IMR-90 (cell line): ENCODE data around the gene ESF1. TPM values are rescaled to one million over a fixed set of nuclear protein-coding genes. Genes with fewer than 3 reads are reported as not detected.

Experiments
- ATAC-seq: fragments of 200-7000 bp; cut with Tn5 transposase; 2 replicates; pipeline ENCODE4 v1.9.1; 2020; ENCODE audit warnings: low read depth, mild to moderate bottlenecking, moderate library complexity
- BruUV-seq: library from RNA; stranded (reverse); fragments of 400-500 nt; replicated peaks from 2 replicates; lab custom pipeline; 2021; lab: Mats Ljungman, UMichigan
- CTCF ChIA-PET: fragments of 300-600 bp; formaldehyde crosslinking; extraction: SDS; loops from one replicate; lab custom pipeline; 2021; ENCODE audit warnings: antibody characterized with exemption; lab: Yijun Ruan, JAX
- POLR2A ChIA-PET: fragments of 300-600 bp; sonication (Branson Sonifier 250); formaldehyde crosslinking; loops from one replicate; lab custom pipeline; 2022; ENCODE audit warnings: antibody characterized with exemption; ENCODE audit not compliant: unreplicated experiment; lab: Charles Lee
- DNase-seq: peaks from one replicate; pipeline ENCODE4 v3.0.0; 2013
- H2AFZ ChIP-seq: replicated peaks from 2 replicates; pipeline ENCODE3; 2013; ENCODE audit warnings: low read length, mild to moderate bottlenecking; ENCODE audit not compliant: poor library complexity
- H2AK5ac ChIP-seq: 2 replicates; pipeline ENCODE4 v1.6.1; 2013; ENCODE audit warnings: low read depth, low read length, inconsistent platforms
- H2AK9ac ChIP-seq: replicated peaks from 2 replicates; pipeline ENCODE3; 2013; ENCODE audit warnings: mild to moderate bottlenecking, low read depth, low read length, moderate library complexity; ENCODE audit not compliant: poor library complexity
- H2BK120ac ChIP-seq: 2 replicates; pipeline ENCODE4 v1.6.1; 2013; ENCODE audit warnings: low read depth, low read length, inconsistent platforms
- H2BK15ac ChIP-seq: 3 replicates; pipeline ENCODE4 v1.6.1; 2013; ENCODE audit warnings: low read depth, low read length, inconsistent platforms
- H2BK20ac ChIP-seq: 2 replicates; pipeline ENCODE4 v1.6.1; 2013; ENCODE audit warnings: low read depth, mild to moderate bottlenecking, inconsistent platforms, low read length, moderate library complexity
- H2BK5ac ChIP-seq: 2 replicates; pipeline ENCODE4 v1.6.1; 2013; ENCODE audit warnings: mild to moderate bottlenecking, low read depth, low read length, inconsistent platforms; ENCODE audit not compliant: poor library complexity, severe bottlenecking
- H3K14ac ChIP-seq: replicated peaks from 2 replicates; pipeline ENCODE4 v1.6.1; 2013; ENCODE audit warnings: low read depth, low read length, inconsistent platforms
- H3K18ac ChIP-seq: 2 replicates; pipeline ENCODE4 v1.6.1; 2013; ENCODE audit warnings: low read depth, low read length, control low read depth
- H3K23ac ChIP-seq: 2 replicates; pipeline ENCODE4 v1.6.1; 2013; ENCODE audit warnings: low read depth, low read length, inconsistent platforms
- H3K27ac ChIP-seq: 2 replicates; pipeline ENCODE4 v1.5.1; 2013; ENCODE audit warnings: mild to moderate bottlenecking, control low read depth, low read length; ENCODE audit not compliant: insufficient read depth
- H3K27me3 ChIP-seq: 2 replicates; pipeline ENCODE4 v1.6.1; 2013; ENCODE audit warnings: low read length; ENCODE audit not compliant: control insufficient read depth, insufficient read depth
- H3K36me3 ChIP-seq: 2 replicates; pipeline ENCODE4 v1.6.1; 2013; ENCODE audit warnings: low read length, mixed read lengths; ENCODE audit not compliant: control insufficient read depth, insufficient read depth
- H3K4ac ChIP-seq: 2 replicates; pipeline ENCODE4 v1.6.1; 2013; ENCODE audit warnings: low read depth, low read length, inconsistent platforms
- H3K4me1 ChIP-seq: 2 replicates; pipeline ENCODE4 v1.6.1; 2013; ENCODE audit warnings: low read length, mixed read lengths; ENCODE audit not compliant: control insufficient read depth, insufficient read depth
- H3K4me2 ChIP-seq: 2 replicates; pipeline ENCODE4 v1.6.1; 2013; ENCODE audit warnings: low read depth, mild to moderate bottlenecking, control low read depth, low read length, moderate library complexity
- H3K4me3 ChIP-seq: 2 replicates; pipeline ENCODE4 v1.5.1; 2013; ENCODE audit warnings: low read depth, mild to moderate bottlenecking, control low read depth, low read length, moderate library complexity; ENCODE audit not compliant: insufficient read depth
- H3K56ac ChIP-seq: 2 replicates; pipeline ENCODE4 v1.6.1; 2013; ENCODE audit warnings: low read length, inconsistent platforms; ENCODE audit not compliant: insufficient read depth; ENCODE audit errors: extremely low read depth
- H3K79me1 ChIP-seq, 2 experiments: 2 replicates each; pipeline ENCODE4 v1.6.1; 2013; ENCODE audit warnings: low read length in 2 of 2, inconsistent platforms in 1 of 2, low read depth in 1 of 2
- H3K9ac ChIP-seq: 2 replicates; pipeline ENCODE4 v1.6.1; 2013; ENCODE audit warnings: low read depth, low read length, control low read depth
- H3K9me1 ChIP-seq: 2 replicates; pipeline ENCODE4 v1.6.1; 2013; ENCODE audit warnings: low read length, inconsistent platforms; ENCODE audit not compliant: insufficient read depth
- H3K9me3 ChIP-seq: 2 replicates; pipeline ENCODE4 v1.6.1; 2013; ENCODE audit warnings: low read length; ENCODE audit not compliant: control insufficient read depth, insufficient read depth
- H4K20me1 ChIP-seq: 2 replicates; pipeline ENCODE4 v1.6.1; 2013; ENCODE audit warnings: low read length, inconsistent platforms; ENCODE audit not compliant: insufficient read depth
- H4K5ac ChIP-seq: 2 replicates; pipeline ENCODE4 v1.6.1; 2013; ENCODE audit warnings: mild to moderate bottlenecking, low read depth, low read length, control low read depth
- H4K8ac ChIP-seq, 2 experiments: 2 replicates each; pipeline ENCODE4 v1.6.1; 2013; ENCODE audit warnings: low read depth in 2 of 2, low read length in 2 of 2, control low read depth in 1 of 2, inconsistent platforms in 1 of 2
- H4K91ac ChIP-seq: 2 replicates; pipeline ENCODE4 v1.6.1; 2013; ENCODE audit warnings: low read depth, low read length, inconsistent platforms; ENCODE audit not compliant: insufficient read depth
- BHLHE40 ChIP-seq: fragments of 150-350 bp; IDR thresholded peaks from 2 replicates; pipeline ENCODE4 v1.6.1; 2016; ENCODE audit warnings: mild to moderate bottlenecking, low read depth, low read length
- CHD1 ChIP-seq: IDR thresholded peaks from 2 replicates; pipeline ENCODE4 v1.6.1; 2012; ENCODE audit warnings: low read depth, low read length, improper control_type of control experiment
- FOS ChIP-seq: fragments of 150-350 bp; IDR thresholded peaks from 2 replicates; pipeline ENCODE4 v1.6.1; 2016; ENCODE audit warnings: low read depth, low read length
- MAFK ChIP-seq: IDR thresholded peaks from 2 replicates; pipeline ENCODE4 v1.6.1; 2012; ENCODE audit warnings: low read depth, low read length, improper control_type of control experiment
- MAZ ChIP-seq: IDR thresholded peaks from 2 replicates; pipeline ENCODE4 v1.6.1; 2012; ENCODE audit warnings: low read depth, mild to moderate bottlenecking, low read length, improper control_type of control experiment, moderate library complexity, borderline replicate concordance
- MXI1 ChIP-seq: IDR thresholded peaks from 2 replicates; pipeline ENCODE4 v1.6.1; 2012; ENCODE audit warnings: low read depth, mild to moderate bottlenecking, low read length, moderate library complexity, borderline replicate concordance
- NFE2L2 ChIP-seq: fragments of 150-350 bp; IDR thresholded peaks from 2 replicates; pipeline ENCODE4 v1.6.1; 2016; ENCODE audit warnings: low read depth, mild to moderate bottlenecking, low read length
- RAD21 ChIP-seq: IDR thresholded peaks from 2 replicates; pipeline ENCODE4 v1.6.1; 2012; ENCODE audit warnings: low read length, improper control_type of control experiment
- RCOR1 ChIP-seq: IDR thresholded peaks from 2 replicates; pipeline ENCODE4 v1.6.1; 2012; ENCODE audit warnings: mild to moderate bottlenecking, low read length, improper control_type of control experiment; ENCODE audit not compliant: insufficient replicate concordance
- SMC3 ChIP-seq: fragments of 150-350 bp; IDR thresholded peaks from 2 replicates; pipeline ENCODE4 v1.6.1; 2016; ENCODE audit warnings: low read depth, mild to moderate bottlenecking, antibody characterized with exemption, low read length, moderate library complexity
- WGBS, 2 experiments: methylation state at CpG; one replicate each; pipeline versions ENCODE4 v1.1.5 to v1.1.7; 2013; ENCODE audit warnings: missing lambda C conversion rate in 2 of 2; ENCODE audit not compliant: insufficient read length in 1 of 2; ENCODE audit errors: extremely low coverage in 2 of 2; 5-methylcytosine and 5-hydroxymethylcytosine counted together
- dilution Hi-C: fragments of 300-500 bp; cut with HindIII; formaldehyde crosslinking; loops from one replicate; pipeline ENCODE4 v1.14.3; 2018; ENCODE audit warnings: low sequenced_read_pairs; ENCODE audit not compliant: unreplicated experiment
- in situ Hi-C: fragments of 300-500 bp; cut with MboI; formaldehyde crosslinking; loops from 3 replicates; pipeline ENCODE4 v1.14.3; 2019; ENCODE audit warnings: low sequenced_read_pairs, inconsistent platforms, mixed read lengths
- intact Hi-C: fragments of 100-400 bp; cut with micrococcal nuclease; formaldehyde crosslinking; loops from 2 replicates; pipeline ENCODE4 v1.10.0; 2022
- polyA plus RNA-seq, 3 experiments: library from polyadenylated mRNA; depleted of rRNA; stranded (reverse); fragments of >200 nt; gene quantifications; 2 replicates each; pipeline ENCODE4 v1.2.3, GENCODE V29; 2012; ENCODE audit warnings: low replicate concordance in 1 of 3
- total RNA-seq: library from RNA; depleted of rRNA; stranded (reverse); fragments of >200 nt; gene quantifications from 2 replicates; pipeline ENCODE4 v1.2.3, GENCODE V29; 2012
- TF ChIP-seq, protein P1 (sequence below): fragments of 150-350 bp; IDR thresholded peaks from 2 replicates; pipeline ENCODE4 v1.6.1; 2016; ENCODE audit warnings: low read depth, mild to moderate bottlenecking, low read length, moderate library complexity, borderline replicate concordance
- TF ChIP-seq, protein P2 (sequence below): fragments of 150-350 bp; IDR thresholded peaks from 2 replicates; pipeline ENCODE4 v1.6.1; 2017; ENCODE audit warnings: mild to moderate bottlenecking, antibody characterized with exemption, low read length, low read depth
- TF ChIP-seq, protein P3 (sequence below): conservative IDR thresholded peaks from 2 replicates; pipeline ENCODE4 v1.5.1; 2012; ENCODE audit warnings: mild to moderate bottlenecking, low read depth, low read length, improper control_type of control experiment

ESF1 gene
- total and polyA plus RNA-seq, 2 of the 4 experiments (the other 2 are of a cell fraction) = 2.6 to 2.7 TPM

DNA sequence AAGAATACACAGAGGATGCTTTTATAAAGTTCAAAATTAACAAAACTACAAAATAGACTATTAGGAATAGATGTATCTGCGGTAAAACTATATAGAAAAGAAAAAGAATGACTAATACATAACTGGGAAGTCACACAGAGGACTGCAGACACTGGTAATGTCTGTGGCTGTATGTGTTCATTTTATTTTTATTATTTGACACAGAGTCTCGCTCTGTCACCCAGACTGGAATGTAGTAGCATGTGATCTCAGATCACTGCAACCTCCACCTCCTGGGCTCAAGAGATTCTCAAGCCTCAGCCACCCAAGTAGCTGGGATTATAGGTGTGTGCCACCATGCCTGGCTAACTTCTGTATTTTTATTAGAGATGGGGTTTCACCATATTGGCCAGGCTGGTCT is 38.9 kb downstream of the ESF1 start:
- in situ Hi-C loops = no loop called here
- H2BK15ac ChIP-seq = no peak overlapping the region
- TF ChIP-seq, protein P1, sequence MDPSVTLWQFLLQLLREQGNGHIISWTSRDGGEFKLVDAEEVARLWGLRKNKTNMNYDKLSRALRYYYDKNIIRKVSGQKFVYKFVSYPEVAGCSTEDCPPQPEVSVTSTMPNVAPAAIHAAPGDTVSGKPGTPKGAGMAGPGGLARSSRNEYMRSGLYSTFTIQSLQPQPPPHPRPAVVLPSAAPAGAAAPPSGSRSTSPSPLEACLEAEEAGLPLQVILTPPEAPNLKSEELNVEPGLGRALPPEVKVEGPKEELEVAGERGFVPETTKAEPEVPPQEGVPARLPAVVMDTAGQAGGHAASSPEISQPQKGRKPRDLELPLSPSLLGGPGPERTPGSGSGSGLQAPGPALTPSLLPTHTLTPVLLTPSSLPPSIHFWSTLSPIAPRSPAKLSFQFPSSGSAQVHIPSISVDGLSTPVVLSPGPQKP = no peak
- TF ChIP-seq NFE2L2 (no peak), MAZ (no peak), CHD1 (no peak), RCOR1 (no peak), BHLHE40 (no peak), RAD21 (no peak), MAFK (no peak), SMC3 (no peak), MXI1 (no peak), FOS (no peak)
- TF ChIP-seq, protein P2, sequence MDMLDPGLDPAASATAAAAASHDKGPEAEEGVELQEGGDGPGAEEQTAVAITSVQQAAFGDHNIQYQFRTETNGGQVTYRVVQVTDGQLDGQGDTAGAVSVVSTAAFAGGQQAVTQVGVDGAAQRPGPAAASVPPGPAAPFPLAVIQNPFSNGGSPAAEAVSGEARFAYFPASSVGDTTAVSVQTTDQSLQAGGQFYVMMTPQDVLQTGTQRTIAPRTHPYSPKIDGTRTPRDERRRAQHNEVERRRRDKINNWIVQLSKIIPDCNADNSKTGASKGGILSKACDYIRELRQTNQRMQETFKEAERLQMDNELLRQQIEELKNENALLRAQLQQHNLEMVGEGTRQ = no peak
- TF ChIP-seq, protein P3, sequence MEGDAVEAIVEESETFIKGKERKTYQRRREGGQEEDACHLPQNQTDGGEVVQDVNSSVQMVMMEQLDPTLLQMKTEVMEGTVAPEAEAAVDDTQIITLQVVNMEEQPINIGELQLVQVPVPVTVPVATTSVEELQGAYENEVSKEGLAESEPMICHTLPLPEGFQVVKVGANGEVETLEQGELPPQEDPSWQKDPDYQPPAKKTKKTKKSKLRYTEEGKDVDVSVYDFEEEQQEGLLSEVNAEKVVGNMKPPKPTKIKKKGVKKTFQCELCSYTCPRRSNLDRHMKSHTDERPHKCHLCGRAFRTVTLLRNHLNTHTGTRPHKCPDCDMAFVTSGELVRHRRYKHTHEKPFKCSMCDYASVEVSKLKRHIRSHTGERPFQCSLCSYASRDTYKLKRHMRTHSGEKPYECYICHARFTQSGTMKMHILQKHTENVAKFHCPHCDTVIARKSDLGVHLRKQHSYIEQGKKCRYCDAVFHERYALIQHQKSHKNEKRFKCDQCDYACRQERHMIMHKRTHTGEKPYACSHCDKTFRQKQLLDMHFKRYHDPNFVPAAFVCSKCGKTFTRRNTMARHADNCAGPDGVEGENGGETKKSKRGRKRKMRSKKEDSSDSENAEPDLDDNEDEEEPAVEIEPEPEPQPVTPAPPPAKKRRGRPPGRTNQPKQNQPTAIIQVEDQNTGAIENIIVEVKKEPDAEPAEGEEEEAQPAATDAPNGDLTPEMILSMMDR = no peak
- no peak for DNase-seq
- dilution Hi-C loops = no loop called here
- H3K27me3 ChIP-seq = no peaks in the 10 kb centered on the region
- no peak overlapping the region for H2BK120ac ChIP-seq
- CTCF ChIA-PET = no interaction called here
- H4K5ac ChIP-seq = no peak overlapping the region
- POLR2A ChIA-PET = no interaction called here
- no peak overlapping the region for H2BK5ac ChIP-seq
- no peak overlapping the region for H3K56ac ChIP-seq
- H4K91ac ChIP-seq = no peak overlapping the region
- peaks cover 0 to 5% of the 10 kb centered on the region in 2 experiments; a peak in 2 of 4 replicates for H3K79me1 ChIP-seq
- no peak overlapping the region for H2AFZ ChIP-seq
- peaks cover 7% of the 10 kb centered on the region for H3K36me3 ChIP-seq
- no peak overlapping the region for H3K4me3 ChIP-seq
- no peak overlapping the region for H2BK20ac ChIP-seq
- H3K4me1 ChIP-seq = no peaks in the 10 kb centered on the region
- intact Hi-C loops = loop anchor here (10.0 kb wide), 1 partner anchor 161 kb away; no protein-coding TSS in a partner anchor
- H3K4me2 ChIP-seq = no peak overlapping the region
- no peak overlapping the region for H3K14ac ChIP-seq
- BruUV-seq = no TSS peak
- peaks cover under 1% of the 10 kb centered on the region; the same call in 1 of the 2 replicates for H3K9me3 ChIP-seq
- H3K9ac ChIP-seq = no peak overlapping the region
- H4K20me1 ChIP-seq = no peaks in the 10 kb centered on the region
- ATAC-seq = no peak
- H3K23ac ChIP-seq = no peak overlapping the region
- no peak overlapping the region for H3K27ac ChIP-seq
- WGBS, 2 experiments = no CpG with 5 or more reads among the region's 2 CpGs
- H2AK9ac ChIP-seq = no peak overlapping the region
- no peak overlapping the region for H4K8ac ChIP-seq
- no peaks in the 10 kb centered on the region for H3K9me1 ChIP-seq
- no peak overlapping the region for H2AK5ac ChIP-seq
- no peak overlapping the region for H3K18ac ChIP-seq
- no peak overlapping the region for H3K4ac ChIP-seq
